ENCODE results near the gene SOBP.
"Not testable (repeated sequence)": the region's sequence is repeated elsewhere in the genome, so short reads cannot be mapped to it uniquely, and the experiment has no call there.

Gene SOBP

DNA sequence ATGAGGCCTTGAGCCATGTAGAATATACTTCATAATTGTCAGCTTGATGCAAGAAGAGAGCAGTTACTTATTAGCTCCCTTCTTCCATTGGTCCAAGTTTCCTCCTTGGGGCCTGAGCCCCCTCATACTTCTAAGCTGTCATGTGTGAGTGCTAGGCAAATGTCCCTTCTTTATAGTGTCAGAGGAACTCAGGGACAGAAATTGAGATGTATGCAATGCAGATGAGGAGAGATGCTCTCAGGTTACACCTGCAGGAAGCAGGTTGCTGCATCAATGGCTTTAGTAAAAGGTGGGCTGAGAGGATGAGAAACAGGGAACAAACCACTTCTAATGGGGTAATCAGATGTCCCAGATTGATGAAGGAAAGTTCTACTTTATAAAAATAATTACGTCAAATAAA is 23.9 kb upstream of the SOBP start:
- DNase-seq (ENCODE audit: low read depth, low spot score): no peak
- TF ChIP-seq, protein P1, sequence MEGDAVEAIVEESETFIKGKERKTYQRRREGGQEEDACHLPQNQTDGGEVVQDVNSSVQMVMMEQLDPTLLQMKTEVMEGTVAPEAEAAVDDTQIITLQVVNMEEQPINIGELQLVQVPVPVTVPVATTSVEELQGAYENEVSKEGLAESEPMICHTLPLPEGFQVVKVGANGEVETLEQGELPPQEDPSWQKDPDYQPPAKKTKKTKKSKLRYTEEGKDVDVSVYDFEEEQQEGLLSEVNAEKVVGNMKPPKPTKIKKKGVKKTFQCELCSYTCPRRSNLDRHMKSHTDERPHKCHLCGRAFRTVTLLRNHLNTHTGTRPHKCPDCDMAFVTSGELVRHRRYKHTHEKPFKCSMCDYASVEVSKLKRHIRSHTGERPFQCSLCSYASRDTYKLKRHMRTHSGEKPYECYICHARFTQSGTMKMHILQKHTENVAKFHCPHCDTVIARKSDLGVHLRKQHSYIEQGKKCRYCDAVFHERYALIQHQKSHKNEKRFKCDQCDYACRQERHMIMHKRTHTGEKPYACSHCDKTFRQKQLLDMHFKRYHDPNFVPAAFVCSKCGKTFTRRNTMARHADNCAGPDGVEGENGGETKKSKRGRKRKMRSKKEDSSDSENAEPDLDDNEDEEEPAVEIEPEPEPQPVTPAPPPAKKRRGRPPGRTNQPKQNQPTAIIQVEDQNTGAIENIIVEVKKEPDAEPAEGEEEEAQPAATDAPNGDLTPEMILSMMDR (IDR thresholded peaks at IDR 0.05; ENCODE audit: low read depth, low read length): no peak
- in situ Hi-C loops (cut with HindIII; ENCODE audit: low sequenced_read_pairs): no loop called here
- no peak overlapping the region for H3K4me3 ChIP-seq (ENCODE audit: low read depth, low read length)

GRCh38 chr6:107470364-107470763 is 19.6 kb upstream of the SOBP start:
- H3K4me3 ChIP-seq (ENCODE audit: low read depth, low read length): no peak overlapping the region
- TF ChIP-seq, protein P1 (IDR thresholded peaks at IDR 0.05; ENCODE audit: low read depth, low read length): no peak
- in situ Hi-C loops (cut with HindIII; ENCODE audit: low sequenced_read_pairs): no loop called here

GRCh38 chr6:107473660-107474059 is 16.3 kb upstream of the SOBP start:
- in situ Hi-C loops (cut with HindIII; ENCODE audit: low sequenced_read_pairs): no loop called here
- TF ChIP-seq, protein P1 (IDR thresholded peaks at IDR 0.05; ENCODE audit: low read depth, low read length): no peak
- no peak overlapping the region for H3K4me3 ChIP-seq (ENCODE audit: low read depth, low read length)
- DNase-seq (ENCODE audit: low read depth, low spot score): no peak

More at GRCh38 chr6:107470364-107470763, 19.6 kb upstream of the SOBP start:
- no peak for DNase-seq (ENCODE audit: low read depth, low spot score)

GRCh38 chr6:107475360-107475759 is 14.6 kb upstream of the SOBP start:
- DNase-seq (ENCODE audit: low read depth, low spot score); in situ Hi-C loops (cut with HindIII; ENCODE audit: low sequenced_read_pairs); H3K4me3 ChIP-seq (ENCODE audit: low read depth, low read length): not testable (repeated sequence)

GRCh38 chr6:107475826-107476225 is 14.1 kb upstream of the SOBP start:
- DNase-seq (ENCODE audit: low read depth, low spot score); in situ Hi-C loops (cut with HindIII; ENCODE audit: low sequenced_read_pairs); H3K4me3 ChIP-seq (ENCODE audit: low read depth, low read length): not testable (repeated sequence)

DNA sequence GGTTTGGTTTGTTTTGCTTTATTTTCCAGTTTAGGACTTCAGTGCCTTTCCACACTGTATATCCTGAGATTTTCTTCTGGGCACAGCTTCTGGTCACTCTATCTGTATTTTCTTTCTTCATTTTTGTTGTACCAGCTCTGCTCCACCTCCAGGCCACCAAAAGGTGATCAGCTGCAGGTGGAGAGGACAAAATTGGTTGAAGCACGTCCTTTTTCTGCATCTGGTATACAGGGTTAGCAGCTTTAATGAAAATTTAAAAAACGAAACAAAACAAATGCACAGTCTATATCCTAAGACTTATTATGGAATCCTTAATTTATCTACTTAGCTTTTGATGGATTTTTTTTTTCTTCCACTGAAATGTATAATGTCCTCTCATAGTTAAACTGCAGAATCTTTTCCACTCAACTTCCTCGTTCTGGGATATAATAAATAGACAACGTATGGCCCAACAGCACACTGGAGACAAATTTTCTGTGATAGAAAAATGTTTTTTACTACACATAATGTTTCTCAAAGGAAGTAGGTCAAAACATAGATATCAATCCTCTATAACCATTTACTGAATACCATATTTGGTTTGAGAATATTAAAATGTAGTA is 10.7 kb upstream of the SOBP start:
- TF ChIP-seq, protein P1 (IDR thresholded peaks at IDR 0.05; ENCODE audit: low read depth, low read length): no peak
- in situ Hi-C loops (cut with HindIII; ENCODE audit: low sequenced_read_pairs): no loop called here
- no peak overlapping the region for H3K4me3 ChIP-seq (ENCODE audit: low read depth, low read length)
- DNase-seq (ENCODE audit: low read depth, low spot score): no peak

GRCh38 chr6:107485157-107485556 is 4.8 kb upstream of the SOBP start:
- DNase-seq (ENCODE audit: low read depth, low spot score): no peak
- no peak overlapping the region for H3K4me3 ChIP-seq (ENCODE audit: low read depth, low read length)
- in situ Hi-C loops (cut with HindIII; ENCODE audit: low sequenced_read_pairs): no loop called here
- TF ChIP-seq, protein P1 (IDR thresholded peaks at IDR 0.05; ENCODE audit: low read depth, low read length): no peak

All from astrocyte of the spinal cord (primary cell).